Gastroesophageal sphincter (tissue), 4 donors: ENCODE results near the gene PLXDC2. TPM values are rescaled to one million over a fixed set of nuclear protein-coding genes. Genes with fewer than 3 reads are reported as not detected.
A peak's percentile ranks its signal among the peaks of the same experiment; 100 is the strongest.

Experiments used
- ATAC-seq: fragments of 150-250 bp; one replicate; pipeline ENCODE4 v1.9.1; 2016; ENCODE audit warnings: mild to moderate bottlenecking, moderate library complexity
- H3K27ac ChIP-seq, 4 donors: fragments of 200-600 bp; sonication (generic) in 3 of 4; 1 replicate in 3 of 4; 2 replicates in 1 of 4; pipeline ENCODE4 v1.5.1; 2016 to 2019
- H3K27me3 ChIP-seq: fragments of 200-600 bp; sonication (generic); one replicate; pipeline ENCODE4 v1.5.1; 2019
- H3K36me3 ChIP-seq, 2 donors: fragments of 200-600 bp; sonication (generic); one replicate each; pipeline ENCODE4 v1.5.1; 2019; ENCODE audit warnings: control low read depth in 1 of 2
- H3K4me1 ChIP-seq, 3 donors: fragments of 200-600 bp; sonication (generic); 1 replicate in 2 of 3; 2 replicates in 1 of 3; pipeline ENCODE4 v1.5.1; 2016 to 2019; ENCODE audit warnings: control low read depth in 2 of 3
- H3K4me3 ChIP-seq, 2 donors: fragments of 200-600 bp; sonication (generic); one replicate each; pipeline ENCODE4 v1.5.1; 2019; ENCODE audit warnings: mild to moderate bottlenecking in 1 of 2, moderate library complexity in 1 of 2
- H3K9me3 ChIP-seq, 3 donors: fragments of 200-600 bp; sonication (generic); one replicate each; pipeline ENCODE4 v1.5.1; 2017 to 2019; ENCODE audit warnings: control low read depth in 2 of 3
- EP300 ChIP-seq: sonication (generic); formaldehyde crosslinking; IDR thresholded peaks from one replicate; pipeline ENCODE4 v1.6.1; 2017; ENCODE audit warnings: antibody characterized with exemption, mild to moderate bottlenecking
- POLR2A ChIP-seq, 2 donors: fragments of 450-650 bp; IDR thresholded peaks; one replicate each; pipeline ENCODE4 v1.6.1; 2017; ENCODE audit warnings: antibody characterized with exemption in 2 of 2, mild to moderate bottlenecking in 2 of 2, moderate library complexity in 1 of 2
- POLR2AphosphoS5 ChIP-seq: sonication (generic); formaldehyde crosslinking; IDR thresholded peaks from one replicate; pipeline ENCODE4 v1.6.1; 2017; ENCODE audit warnings: antibody characterized with exemption
- WGBS, 2 donors: methylation state at CpG; one replicate each; pipeline ENCODE4 v1.1.5; 2018; ENCODE audit warnings: low coverage in 1 of 2; 5-methylcytosine and 5-hydroxymethylcytosine counted together
- total RNA-seq, 4 donors: library from RNA; depleted of rRNA; stranded (reverse); fragments of >200 nt; gene quantifications; one replicate each; pipeline ENCODE4 v1.1.0, GENCODE V29; 2016
- TF ChIP-seq, protein P1 (sequence below), 4 experiments: fragments of 200-600 bp in 2 of 4; fragments of 450-650 bp in 2 of 4; sonication (generic) in 1 of 4; IDR thresholded peaks; one replicate each; pipeline ENCODE4 v1.5.1; 2017 to 2019; ENCODE audit warnings: antibody characterized with exemption in 4 of 4, mild to moderate bottlenecking in 2 of 4, moderate library complexity in 2 of 4

The PLXDC2 gene
- total RNA-seq, 4 donors from 2014 or later: 32.3 to 65.5 (median 50.5) TPM

DNA sequence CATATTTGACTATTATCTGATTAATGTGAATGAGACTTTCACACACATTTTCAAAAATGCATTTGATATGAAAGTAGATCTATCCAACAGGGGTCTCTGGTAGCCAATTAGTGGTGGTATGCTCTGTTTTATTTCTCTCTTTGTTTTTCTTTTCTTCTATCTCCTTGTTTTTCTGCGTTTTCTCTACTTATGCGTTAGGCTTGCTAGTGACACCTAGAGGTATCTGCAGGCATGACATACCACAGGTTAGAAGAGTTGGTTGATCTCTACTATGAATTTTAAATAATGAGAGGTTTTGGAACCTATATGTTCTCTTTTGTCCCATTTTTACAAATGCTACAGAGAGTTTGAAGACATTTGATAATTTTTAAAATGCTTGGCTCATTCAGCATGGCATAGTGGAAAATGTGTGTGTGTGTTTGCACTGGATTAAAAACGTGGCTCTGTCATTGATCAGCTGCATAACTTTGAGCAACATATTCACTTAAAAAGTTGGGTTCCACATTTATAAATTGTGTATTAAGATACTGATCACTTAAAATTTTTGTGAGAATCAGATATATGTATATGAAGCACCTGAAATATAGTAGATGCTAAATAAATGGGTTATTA is 28.1 kb upstream of the PLXDC2 start:
- no peaks in the 10 kb centered on the region for H3K27me3 ChIP-seq
- no peaks in the 10 kb centered on the region for H3K9me3 ChIP-seq
- H3K4me3 ChIP-seq: no peak overlapping the region
- TF ChIP-seq POLR2AphosphoS5: no peak
- TF ChIP-seq, protein P1, sequence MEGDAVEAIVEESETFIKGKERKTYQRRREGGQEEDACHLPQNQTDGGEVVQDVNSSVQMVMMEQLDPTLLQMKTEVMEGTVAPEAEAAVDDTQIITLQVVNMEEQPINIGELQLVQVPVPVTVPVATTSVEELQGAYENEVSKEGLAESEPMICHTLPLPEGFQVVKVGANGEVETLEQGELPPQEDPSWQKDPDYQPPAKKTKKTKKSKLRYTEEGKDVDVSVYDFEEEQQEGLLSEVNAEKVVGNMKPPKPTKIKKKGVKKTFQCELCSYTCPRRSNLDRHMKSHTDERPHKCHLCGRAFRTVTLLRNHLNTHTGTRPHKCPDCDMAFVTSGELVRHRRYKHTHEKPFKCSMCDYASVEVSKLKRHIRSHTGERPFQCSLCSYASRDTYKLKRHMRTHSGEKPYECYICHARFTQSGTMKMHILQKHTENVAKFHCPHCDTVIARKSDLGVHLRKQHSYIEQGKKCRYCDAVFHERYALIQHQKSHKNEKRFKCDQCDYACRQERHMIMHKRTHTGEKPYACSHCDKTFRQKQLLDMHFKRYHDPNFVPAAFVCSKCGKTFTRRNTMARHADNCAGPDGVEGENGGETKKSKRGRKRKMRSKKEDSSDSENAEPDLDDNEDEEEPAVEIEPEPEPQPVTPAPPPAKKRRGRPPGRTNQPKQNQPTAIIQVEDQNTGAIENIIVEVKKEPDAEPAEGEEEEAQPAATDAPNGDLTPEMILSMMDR (IDR thresholded peaks at IDR 0.05): peak; percentile 67 to 81 (median 76)
- H3K4me1 ChIP-seq: no peaks in the 10 kb centered on the region
- H3K36me3 ChIP-seq: no peaks in the 10 kb centered on the region
- H3K27ac ChIP-seq: no peak overlapping the region
- no peak for ATAC-seq
- WGBS, 2 donors: 14 to 27% methylated on average over 3 of the region's 3 CpGs

DNA sequence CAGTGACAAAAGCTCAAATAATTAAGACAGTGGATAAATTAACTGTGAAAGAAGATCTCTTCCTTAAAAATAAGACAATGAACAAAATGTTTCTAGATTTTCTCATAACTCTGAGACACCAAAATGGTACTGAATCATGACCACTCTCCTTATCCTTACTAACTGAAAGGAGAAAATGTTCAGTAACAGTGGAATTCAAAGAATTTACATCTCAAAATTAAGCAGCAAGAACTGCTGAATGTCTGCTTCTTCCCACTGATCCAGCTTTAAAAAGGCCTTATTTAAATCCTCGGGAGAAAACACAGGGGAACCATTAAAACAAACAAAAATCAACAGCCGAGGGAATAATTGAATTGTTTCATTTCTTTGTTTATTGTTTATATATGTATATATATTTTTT is 27.3 kb upstream of the PLXDC2 start:
- no peak overlapping the region for H3K4me3 ChIP-seq
- no peaks in the 10 kb centered on the region for H3K9me3 ChIP-seq
- ATAC-seq: no peak
- no peak for TF ChIP-seq EP300
- no peak for TF ChIP-seq POLR2AphosphoS5
- TF ChIP-seq, protein P1 (IDR thresholded peaks at IDR 0.05): no peak
- TF ChIP-seq POLR2A (IDR thresholded peaks at IDR 0.05): no peak
- H3K27me3 ChIP-seq: no peaks in the 10 kb centered on the region
- no peak overlapping the region for H3K27ac ChIP-seq
- H3K36me3 ChIP-seq: no peaks in the 10 kb centered on the region
- WGBS, 2 donors: 59 to 75% methylated on average over 2 of the region's 2 CpGs
- H3K4me1 ChIP-seq: no peaks in the 10 kb centered on the region

DNA sequence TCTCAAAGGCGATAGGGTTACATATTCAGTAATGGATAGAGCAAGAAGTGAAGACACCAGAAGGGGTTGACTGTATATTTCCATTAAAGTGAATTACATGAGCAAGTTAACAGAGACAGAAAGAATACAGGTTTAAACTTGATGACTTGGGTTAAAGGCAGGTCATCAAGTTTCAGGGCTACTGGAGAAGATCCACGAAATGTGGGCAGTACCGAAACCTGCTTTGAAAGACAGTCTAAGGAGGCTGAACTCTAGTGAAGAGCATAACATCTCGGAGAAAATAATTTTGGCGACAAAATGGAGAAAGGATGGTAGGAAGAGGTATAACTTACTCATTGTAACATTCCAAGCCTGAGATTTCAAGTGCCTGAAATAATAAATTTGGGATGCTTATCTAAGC is 26.6 kb upstream of the PLXDC2 start:
- WGBS, 2 donors: 88 to 90% methylated on average over 4 to 5 of the region's 5 CpGs
- no peaks in the 10 kb centered on the region for H3K9me3 ChIP-seq
- no peaks in the 10 kb centered on the region for H3K4me1 ChIP-seq
- H3K36me3 ChIP-seq: no peaks in the 10 kb centered on the region
- no peak overlapping the region for H3K27ac ChIP-seq
- no peak overlapping the region for H3K4me3 ChIP-seq
- TF ChIP-seq, protein P1 (IDR thresholded peaks at IDR 0.05): no peak
- TF ChIP-seq POLR2AphosphoS5: no peak
- no peaks in the 10 kb centered on the region for H3K27me3 ChIP-seq
- ATAC-seq: no peak

DNA sequence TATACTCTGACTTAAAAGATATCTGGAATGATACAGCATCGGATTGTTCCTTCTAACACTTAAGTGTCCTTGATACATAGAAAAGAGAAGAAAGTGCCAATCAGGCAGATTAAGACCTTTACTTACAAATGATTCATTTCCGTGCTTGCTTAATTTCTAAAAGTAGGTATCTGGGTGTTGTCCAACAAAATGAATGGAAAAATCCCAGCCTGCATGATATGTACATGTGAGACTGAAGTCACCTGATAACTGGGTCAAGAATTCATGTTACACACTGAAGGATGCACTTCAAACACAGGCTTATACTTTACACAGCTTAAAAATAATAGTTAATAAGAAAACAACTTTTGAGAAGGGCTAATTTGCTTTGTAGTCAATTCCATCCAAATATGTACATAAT is 25.2 kb upstream of the PLXDC2 start:
- no peaks in the 10 kb centered on the region for H3K27me3 ChIP-seq
- H3K36me3 ChIP-seq: no peaks in the 10 kb centered on the region
- 75 to 95% methylated on average over 2 of the region's 2 CpGs for WGBS, 2 donors
- no peaks in the 10 kb centered on the region for H3K4me1 ChIP-seq
- no peak overlapping the region for H3K27ac ChIP-seq
- H3K9me3 ChIP-seq: no peaks in the 10 kb centered on the region
- no peak for ATAC-seq
- TF ChIP-seq, protein P1 (IDR thresholded peaks at IDR 0.05): no peak
- no peak for TF ChIP-seq POLR2A (IDR thresholded peaks at IDR 0.05)
- no peak for TF ChIP-seq POLR2AphosphoS5
- TF ChIP-seq EP300: no peak
- H3K4me3 ChIP-seq: no peak overlapping the region

DNA sequence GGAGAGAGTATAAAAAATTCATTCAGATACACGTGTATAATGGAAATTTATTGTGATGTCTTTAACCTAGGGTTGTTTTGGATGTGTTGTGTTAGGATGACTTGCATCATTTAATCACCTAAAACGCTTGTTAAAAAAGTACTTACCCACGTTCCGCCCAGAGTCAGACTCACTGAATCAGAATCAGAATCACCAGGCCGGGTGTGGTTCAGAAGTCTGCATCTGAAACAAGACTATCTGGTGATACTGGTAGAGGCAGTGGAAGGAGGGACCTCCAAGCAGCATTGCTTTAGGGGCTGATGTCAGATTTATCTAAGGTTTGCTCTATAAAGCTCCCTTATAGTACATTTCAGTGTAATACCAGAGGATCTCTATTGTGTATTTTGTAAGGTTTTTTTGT is 20.5 kb upstream of the PLXDC2 start:
- TF ChIP-seq EP300 (no peak), POLR2A (IDR thresholded peaks at IDR 0.05) (no peak), POLR2AphosphoS5 (no peak)
- TF ChIP-seq, protein P1 (IDR thresholded peaks at IDR 0.05): no peak
- Histone ChIP-seq H3K27me3 (no peaks in the 10 kb centered on the region), H3K27ac (no peak overlapping the region), H3K4me3 (no peak overlapping the region), H3K36me3 (no peaks in the 10 kb centered on the region), H3K4me1 (no peaks in the 10 kb centered on the region), H3K9me3 (no peaks in the 10 kb centered on the region)
- WGBS, 2 donors: 80 to 88% methylated on average over 3 to 5 of the region's 5 CpGs
- ATAC-seq: no peak
